K562 (cell line): ENCODE results near the gene PAM.

Experiments
- CUX1 ChIP-seq: fragments of 200-800 bp; sonication (Bioruptor generic); IDR thresholded peaks from 2 replicates; pipeline ENCODE4 v1.6.1; 2016; ENCODE audit warnings: missing genetic modification characterization, missing compliant biosample characterization
- EZH2 ChIP-seq: IDR thresholded peaks from 2 replicates; pipeline ENCODE4 v1.6.1; 2012; ENCODE audit warnings: low read depth, mild to moderate bottlenecking, inconsistent platforms, low read length, borderline replicate concordance
- KLF16 ChIP-seq: IDR thresholded peaks from 2 replicates; pipeline ENCODE4 v1.6.1; 2016; ENCODE audit warnings: antibody characterized with exemption
- NCOA2 ChIP-seq, 2 experiments: fragments of 450-650 bp; IDR thresholded peaks; 2 replicates each; pipeline ENCODE4 v1.6.1; 2018; ENCODE audit warnings: mild to moderate bottlenecking in 2 of 2, moderate library complexity in 1 of 2; ENCODE audit not compliant: partially characterized antibody in 2 of 2
- NFIC ChIP-seq: fragments of 450-650 bp; IDR thresholded peaks from 2 replicates; pipeline ENCODE4 v1.6.1; 2017; ENCODE audit warnings: mild to moderate bottlenecking, inconsistent platforms

GRCh38 chr5:102969641-102970040 lies 214.5 kb downstream of the PAM start:
- TF ChIP-seq EZH2, result no peak
- no peak for TF ChIP-seq NCOA2 (IDR thresholded peaks at IDR 0.05; ENCODE audit: partially characterized antibody in 2 of 2)
- TF ChIP-seq CUX1 (CRISPR knock-in tag), result no peak
- no peak for TF ChIP-seq NFIC
- TF ChIP-seq KLF16, result no peak
